Measurements from ENCODE around the gene CLEC16A.

Gene CLEC16A

GRCh38 chr16:11074131-11074530 lies 129.8 kb downstream of the CLEC16A start:
- peaks cover 62% of the 10 kb centered on the region for H3K36me3 ChIP-seq
- TF ChIP-seq, protein P1, sequence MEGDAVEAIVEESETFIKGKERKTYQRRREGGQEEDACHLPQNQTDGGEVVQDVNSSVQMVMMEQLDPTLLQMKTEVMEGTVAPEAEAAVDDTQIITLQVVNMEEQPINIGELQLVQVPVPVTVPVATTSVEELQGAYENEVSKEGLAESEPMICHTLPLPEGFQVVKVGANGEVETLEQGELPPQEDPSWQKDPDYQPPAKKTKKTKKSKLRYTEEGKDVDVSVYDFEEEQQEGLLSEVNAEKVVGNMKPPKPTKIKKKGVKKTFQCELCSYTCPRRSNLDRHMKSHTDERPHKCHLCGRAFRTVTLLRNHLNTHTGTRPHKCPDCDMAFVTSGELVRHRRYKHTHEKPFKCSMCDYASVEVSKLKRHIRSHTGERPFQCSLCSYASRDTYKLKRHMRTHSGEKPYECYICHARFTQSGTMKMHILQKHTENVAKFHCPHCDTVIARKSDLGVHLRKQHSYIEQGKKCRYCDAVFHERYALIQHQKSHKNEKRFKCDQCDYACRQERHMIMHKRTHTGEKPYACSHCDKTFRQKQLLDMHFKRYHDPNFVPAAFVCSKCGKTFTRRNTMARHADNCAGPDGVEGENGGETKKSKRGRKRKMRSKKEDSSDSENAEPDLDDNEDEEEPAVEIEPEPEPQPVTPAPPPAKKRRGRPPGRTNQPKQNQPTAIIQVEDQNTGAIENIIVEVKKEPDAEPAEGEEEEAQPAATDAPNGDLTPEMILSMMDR (IDR thresholded peaks at IDR 0.05), result no peak
- H3K27ac ChIP-seq, result no peak overlapping the region
- H3K4me3 ChIP-seq (ENCODE audit: low read depth in 1 of 2, low read length in 1 of 2), result no peak overlapping the region
- no peaks in the 10 kb centered on the region for H3K4me1 ChIP-seq (ENCODE audit: control insufficient read depth in 1 of 2, insufficient read depth in 1 of 2, low read depth in 1 of 2, low read length in 1 of 2)
- H3K27me3 ChIP-seq, result no peaks in the 10 kb centered on the region
- no peaks in the 10 kb centered on the region for H3K9me3 ChIP-seq

GRCh38 chr16:11075163-11075562 lies 130.8 kb downstream of the CLEC16A start:
- H3K4me1 ChIP-seq (ENCODE audit: control insufficient read depth in 1 of 2, insufficient read depth in 1 of 2, low read depth in 1 of 2, low read length in 1 of 2), result no peaks in the 10 kb centered on the region
- no peaks in the 10 kb centered on the region for H3K9me3 ChIP-seq
- TF ChIP-seq, protein P1 (IDR thresholded peaks at IDR 0.05), result no peak
- H3K27ac ChIP-seq, result no peak overlapping the region
- peaks cover 68% of the 10 kb centered on the region for H3K36me3 ChIP-seq
- H3K27me3 ChIP-seq, result no peaks in the 10 kb centered on the region
- H3K4me3 ChIP-seq (ENCODE audit: low read depth in 1 of 2, low read length in 1 of 2), result no peak overlapping the region

- Histone ChIP-seq H3K36me3 (peaks cover 70% of the 10 kb centered on the region), H3K9me3 (no peaks in the 10 kb centered on the region), H3K4me3 (ENCODE audit: low read depth in 1 of 2, low read length in 1 of 2) (no peak overlapping the region), H3K27ac (no peak overlapping the region), H3K27me3 (no peaks in the 10 kb centered on the region), H3K4me1 (ENCODE audit: control insufficient read depth in 1 of 2, insufficient read depth in 1 of 2, low read depth in 1 of 2, low read length in 1 of 2) (no peaks in the 10 kb centered on the region)
- TF ChIP-seq, protein P1 (IDR thresholded peaks at IDR 0.05), result no peak
These were observed 132.1 kb downstream of the CLEC16A start for GRCh38 chr16:11076259-11077018.

DNA sequence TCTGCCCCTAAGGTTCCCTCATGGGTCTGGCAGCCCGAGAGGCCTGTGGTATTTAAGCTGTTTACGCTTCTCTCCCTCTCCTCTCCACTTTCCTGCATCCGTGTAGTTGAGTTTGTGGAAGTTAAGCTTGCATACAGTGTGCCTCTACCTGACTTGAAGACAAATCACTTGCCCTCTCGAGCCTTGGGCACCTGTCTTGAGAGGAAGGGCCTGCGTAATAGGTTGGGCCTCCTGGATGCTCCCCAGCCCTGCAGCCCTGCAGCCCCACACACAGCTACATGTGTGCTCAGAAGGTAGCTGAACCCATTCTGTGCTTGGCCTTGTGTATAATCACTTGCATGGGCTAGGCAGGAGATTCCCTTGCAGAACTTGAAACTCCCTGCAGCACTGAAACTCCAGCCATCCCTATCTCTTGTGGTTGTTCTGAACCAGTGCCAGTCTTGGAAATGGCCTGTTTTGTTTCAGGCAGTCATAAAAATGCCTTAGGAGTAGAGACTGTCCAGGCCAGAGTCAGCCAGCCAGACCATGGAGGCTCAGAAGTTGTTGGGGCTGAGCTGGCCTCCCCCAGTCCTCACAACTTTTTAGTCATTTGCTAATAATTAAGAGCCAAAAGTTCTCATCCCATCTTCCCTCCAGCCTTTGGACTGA lies 134.6 kb downstream of the CLEC16A start:
- no peaks in the 10 kb centered on the region for H3K4me1 ChIP-seq (ENCODE audit: control insufficient read depth in 1 of 2, insufficient read depth in 1 of 2, low read depth in 1 of 2, low read length in 1 of 2)
- H3K27ac ChIP-seq, result no peak overlapping the region
- TF ChIP-seq, protein P1 (IDR thresholded peaks at IDR 0.05), result no peak
- H3K27me3 ChIP-seq, result no peaks in the 10 kb centered on the region
- H3K36me3 ChIP-seq, result peaks cover 76% of the 10 kb centered on the region
- no peak overlapping the region for H3K4me3 ChIP-seq (ENCODE audit: low read depth in 1 of 2, low read length in 1 of 2)
- H3K9me3 ChIP-seq, result no peaks in the 10 kb centered on the region

DNA sequence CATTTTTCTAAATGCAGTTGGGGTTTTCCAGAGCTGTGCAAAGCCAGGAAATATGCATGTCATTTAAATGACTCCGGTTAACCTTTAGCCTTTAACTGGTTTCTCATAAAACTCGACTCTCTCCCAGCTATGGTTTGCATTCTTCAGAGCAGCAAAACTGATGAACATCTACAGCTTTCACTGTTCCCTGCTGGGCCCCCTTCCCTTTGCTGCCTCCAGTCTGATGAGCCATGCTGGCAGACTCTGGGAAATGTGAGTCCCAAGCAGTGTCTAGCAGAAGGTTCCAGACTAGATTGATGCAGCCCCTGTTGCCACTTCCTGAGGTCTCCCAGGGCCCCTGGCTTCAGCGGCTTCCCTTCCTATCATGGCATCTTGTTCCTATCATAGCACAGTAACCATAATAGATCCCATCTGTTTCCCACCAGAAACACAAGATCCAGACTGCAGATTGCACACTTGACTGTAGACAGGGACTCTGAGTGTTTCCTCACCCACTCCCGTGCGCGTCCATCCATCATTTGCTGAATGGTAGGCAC lies 135.4 kb downstream of the CLEC16A start:
- peaks cover 83% of the 10 kb centered on the region for H3K36me3 ChIP-seq
- no peaks in the 10 kb centered on the region for H3K9me3 ChIP-seq
- no peaks in the 10 kb centered on the region for H3K4me1 ChIP-seq (ENCODE audit: control insufficient read depth in 1 of 2, insufficient read depth in 1 of 2, low read depth in 1 of 2, low read length in 1 of 2)
- TF ChIP-seq, protein P1 (IDR thresholded peaks at IDR 0.05), result no peak
- H3K27ac ChIP-seq, result no peak overlapping the region
- no peak overlapping the region for H3K4me3 ChIP-seq (ENCODE audit: low read depth in 1 of 2, low read length in 1 of 2)
- H3K27me3 ChIP-seq, result no peaks in the 10 kb centered on the region

All from neutrophil (primary cell).